ENCODE results near the gene COL17A1.

Gene COL17A1

DNA sequence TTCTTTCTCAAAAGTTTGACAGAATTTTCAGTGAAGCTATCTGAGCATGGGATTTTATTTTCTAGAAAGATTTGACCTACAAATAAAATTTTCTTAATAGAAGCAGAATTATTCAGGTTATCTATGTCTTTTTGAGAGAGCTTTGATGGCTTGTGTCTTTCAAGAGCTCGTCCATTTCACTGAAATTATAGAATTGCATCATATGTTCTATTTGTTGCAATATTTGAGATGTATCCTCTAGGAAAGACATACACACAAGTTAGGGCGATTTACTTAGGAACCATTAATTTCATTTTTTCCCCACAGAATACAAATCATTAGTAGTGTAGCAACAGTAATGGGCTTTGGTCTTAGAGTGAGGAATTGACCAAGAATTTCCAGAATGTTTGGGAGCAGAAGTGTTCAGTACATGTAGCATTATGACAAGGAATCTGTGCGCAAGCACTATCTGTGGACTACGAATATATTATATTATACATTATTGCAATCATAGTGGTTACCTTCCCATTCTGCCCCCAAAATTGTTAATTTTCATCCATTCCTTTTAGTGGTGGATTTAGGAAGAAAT, 12.8 kb upstream of the COL17A1 start:
- no peak for DNase-seq (ENCODE audit: low read depth in 2 of 2)

DNA sequence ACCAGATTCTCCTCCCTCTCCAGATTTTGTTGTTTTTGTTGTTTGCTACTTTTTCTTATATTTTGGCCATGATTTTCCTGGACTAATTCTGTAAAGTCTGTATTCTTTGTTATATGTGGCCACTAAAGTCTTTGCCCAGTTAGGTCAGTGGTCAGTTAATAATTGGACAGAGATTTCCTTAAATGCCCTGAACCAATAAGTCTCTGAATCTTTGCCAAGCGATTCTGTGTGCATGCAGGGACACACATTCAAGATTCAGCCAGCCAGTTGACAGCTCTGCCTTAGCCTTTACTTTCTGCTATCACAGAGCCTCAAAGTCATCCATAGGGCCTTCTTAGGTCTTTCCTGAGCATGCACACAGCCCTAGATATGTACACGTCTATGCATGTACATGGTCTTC, 11.0 kb upstream of the COL17A1 start:
- DNase-seq (ENCODE audit: low read depth in 2 of 2) = no peak

DNA sequence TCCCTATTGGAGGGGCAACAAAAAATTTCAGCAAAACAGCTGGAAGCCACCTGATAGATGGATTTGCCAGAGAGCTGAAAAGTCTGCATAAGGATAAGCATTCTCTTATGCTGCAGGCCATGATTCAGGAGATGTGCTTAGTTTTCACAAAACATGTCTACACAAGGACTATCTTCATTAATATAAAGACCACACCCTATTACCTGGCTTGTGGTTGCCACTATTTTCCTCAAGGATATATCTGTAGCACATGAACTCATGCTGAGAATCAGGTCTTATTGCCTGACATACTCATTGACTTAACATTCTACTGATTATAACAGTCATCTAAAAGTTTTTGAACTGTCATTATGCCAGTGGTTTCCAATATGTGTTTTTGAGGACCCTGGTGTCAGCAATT, 7.1 kb upstream of the COL17A1 start:
- no peak for DNase-seq (ENCODE audit: low read depth in 2 of 2)

DNA sequence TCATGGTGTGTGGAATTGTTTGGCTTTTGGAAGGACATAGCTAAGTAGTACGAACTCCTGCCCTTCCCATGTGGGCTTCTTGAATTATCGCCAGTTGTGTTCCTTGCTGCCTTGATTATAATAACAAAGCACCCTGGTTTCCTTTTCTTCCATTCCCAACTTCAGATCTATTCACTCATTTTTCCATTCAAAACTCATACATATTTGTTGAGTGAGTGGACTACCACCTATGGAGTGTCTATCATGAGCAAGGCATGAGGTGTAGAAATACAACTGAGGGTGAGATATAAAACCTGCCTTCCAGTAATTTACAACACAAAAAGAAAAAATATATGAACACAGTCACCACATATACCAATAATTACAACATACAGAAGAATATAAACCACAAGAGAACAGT, 4.9 kb upstream of the COL17A1 start:
- no peak for DNase-seq (ENCODE audit: low read depth in 2 of 2)

DNA sequence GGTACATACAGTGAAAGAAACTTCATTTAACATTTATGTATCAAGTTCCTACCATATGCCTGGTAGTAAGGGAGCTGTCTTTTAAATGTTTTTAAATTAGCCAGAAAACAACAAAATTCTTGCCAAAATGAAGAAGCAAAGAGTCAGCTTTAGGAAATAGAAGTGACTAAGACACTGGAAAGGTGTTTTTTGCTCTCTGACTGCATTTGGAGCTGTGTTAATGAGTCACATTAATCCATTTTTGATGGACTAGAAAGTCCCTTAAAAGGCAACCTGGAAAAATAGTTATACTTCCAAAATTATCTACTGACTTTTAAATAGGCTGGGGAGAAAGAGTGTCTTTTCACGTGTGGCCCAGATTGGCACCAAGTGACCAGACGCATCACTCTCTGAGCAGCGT, 3.9 kb upstream of the COL17A1 start:
- no peak for DNase-seq (ENCODE audit: low read depth in 2 of 2)

DNA sequence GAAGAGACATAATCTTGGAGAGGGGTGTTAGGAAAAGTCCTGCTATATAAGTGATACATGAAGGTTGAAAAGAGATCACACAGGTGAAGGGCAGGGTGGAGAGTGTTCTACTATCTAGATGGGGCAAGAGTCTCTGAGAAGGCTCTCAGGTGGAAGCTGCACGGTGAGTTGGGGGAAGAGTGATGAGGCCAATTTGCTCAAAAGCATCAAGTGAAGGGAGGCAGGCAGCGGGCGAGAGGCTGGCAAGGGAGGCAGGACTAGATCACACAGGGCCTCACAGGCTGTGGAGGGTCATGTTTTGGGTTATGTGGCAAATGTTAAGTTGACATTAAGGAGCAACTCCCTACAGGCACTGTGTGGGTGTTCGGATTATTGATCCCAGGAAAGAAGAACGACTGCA, 2.6 kb upstream of the COL17A1 start:
- DNase-seq (ENCODE audit: low read depth in 2 of 2) = no peak

DNA sequence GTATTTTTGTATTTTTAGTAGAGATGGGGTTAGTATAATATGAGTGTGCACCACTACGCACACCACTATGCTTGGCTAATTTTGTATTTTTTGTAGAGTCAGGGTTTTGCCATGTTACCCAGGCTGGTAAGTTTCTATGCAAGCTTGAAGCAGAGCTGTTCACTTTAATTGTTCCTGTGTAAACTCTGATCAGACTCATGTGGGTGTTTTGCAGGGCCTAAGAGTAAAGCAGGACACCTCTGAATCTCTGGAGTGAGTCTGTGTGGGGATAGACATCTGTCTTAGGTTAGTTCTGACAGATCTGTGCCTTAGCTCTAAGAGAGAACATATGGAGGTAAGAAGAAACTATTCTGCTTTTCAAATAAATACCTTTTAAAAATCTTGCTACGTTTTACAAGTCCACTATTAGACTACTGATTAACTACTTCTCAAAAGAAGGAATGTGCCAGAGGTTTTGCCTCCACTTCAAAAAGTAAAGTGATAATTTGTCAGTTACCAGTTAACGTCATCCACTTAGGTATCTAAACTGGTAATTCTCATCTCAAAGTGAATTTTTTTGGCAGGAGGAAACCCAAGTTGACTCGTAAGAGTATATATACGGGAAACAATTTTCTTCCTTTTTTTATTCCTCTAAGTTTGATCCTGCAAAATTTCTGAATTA, 1.1 kb downstream of the COL17A1 start:
- no peak for DNase-seq (ENCODE audit: low read depth in 2 of 2)

DNA sequence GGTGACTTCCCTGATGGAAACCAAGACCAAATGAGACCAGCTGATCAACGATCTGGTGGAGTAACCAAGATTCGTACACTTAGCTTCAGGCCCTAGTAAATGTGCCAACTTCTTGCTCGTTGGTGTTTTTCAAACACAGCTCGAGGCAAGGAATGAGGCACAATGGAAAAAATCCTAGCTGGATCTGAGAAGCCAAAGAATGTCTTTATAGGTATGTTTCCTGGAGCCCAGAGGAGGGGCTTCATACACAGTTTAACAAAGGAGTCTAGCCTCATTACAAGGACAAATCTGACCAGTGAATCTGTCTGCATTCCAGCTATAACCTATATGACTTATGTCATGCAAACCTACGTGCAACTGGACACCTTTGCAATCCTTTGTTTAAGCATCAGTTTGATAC, 3.7 kb downstream of the COL17A1 start:
- DNase-seq (ENCODE audit: low read depth in 2 of 2) = no peak

DNA sequence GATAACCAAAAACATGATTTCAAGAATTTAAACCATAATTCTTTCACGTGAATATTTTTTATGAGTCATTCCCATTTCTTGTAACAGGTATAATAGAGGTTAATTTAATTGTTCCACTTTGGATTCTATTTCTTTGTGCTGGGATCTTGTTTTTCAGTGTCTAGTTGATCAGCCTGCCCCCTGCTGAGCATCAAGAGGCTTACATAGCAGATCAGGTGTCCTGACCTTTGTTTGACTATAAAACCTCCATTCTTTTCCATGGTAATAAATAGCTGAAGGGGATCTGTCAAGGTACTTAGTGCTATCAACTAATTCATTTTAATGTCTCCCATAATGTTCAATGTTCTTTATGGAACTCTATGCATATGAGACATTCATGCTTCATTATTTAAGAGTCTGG, 4.9 kb downstream of the COL17A1 start:
- no peak for DNase-seq (ENCODE audit: low read depth in 2 of 2)

DNA sequence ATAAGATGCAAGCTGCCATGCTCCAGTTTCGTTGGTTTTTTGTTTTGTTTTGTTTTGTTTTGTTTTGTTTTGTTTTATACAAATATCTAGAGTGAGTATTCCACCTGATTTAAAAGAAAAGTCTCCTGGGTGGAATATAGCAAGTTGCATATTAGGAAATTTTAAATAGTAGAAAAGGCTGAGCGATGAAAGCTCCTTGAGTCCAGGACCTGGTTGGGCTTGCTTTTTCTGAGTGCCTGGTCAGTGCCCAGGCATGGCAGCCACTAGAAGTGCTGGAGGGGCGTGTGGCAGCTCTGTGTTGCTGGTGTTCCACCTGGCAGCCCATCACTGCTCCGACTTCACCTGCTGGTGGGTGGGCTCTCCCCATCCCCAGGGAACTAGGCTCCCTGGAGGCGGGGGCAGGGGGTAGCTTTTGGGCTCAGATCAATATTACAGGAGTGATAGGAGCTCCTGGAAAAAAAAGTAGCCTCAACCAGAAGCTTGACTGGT, 8.0 kb downstream of the COL17A1 start:
- no peak for DNase-seq (ENCODE audit: low read depth in 2 of 2)

DNA sequence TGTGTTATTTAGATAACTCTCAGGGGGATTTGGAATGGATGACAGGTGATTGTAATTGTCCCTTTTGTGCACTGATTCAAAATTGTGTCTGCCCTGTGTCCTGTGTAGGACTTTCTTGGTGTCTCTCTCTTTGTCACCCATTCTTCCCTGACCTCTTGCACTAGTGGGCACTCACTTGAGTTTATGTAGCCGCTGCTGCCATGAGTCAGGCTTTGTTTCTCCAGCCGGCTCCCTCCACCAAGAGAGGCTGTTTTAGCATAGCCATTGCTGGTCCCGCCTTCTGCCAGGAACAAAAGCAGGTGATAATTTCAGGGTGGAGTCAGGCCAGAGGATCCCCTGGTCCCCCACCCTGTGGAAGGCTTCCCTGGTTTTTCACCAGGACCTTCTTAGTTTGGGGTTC, 8.4 kb downstream of the COL17A1 start:
- no peak for DNase-seq (ENCODE audit: low read depth in 2 of 2)

DNA sequence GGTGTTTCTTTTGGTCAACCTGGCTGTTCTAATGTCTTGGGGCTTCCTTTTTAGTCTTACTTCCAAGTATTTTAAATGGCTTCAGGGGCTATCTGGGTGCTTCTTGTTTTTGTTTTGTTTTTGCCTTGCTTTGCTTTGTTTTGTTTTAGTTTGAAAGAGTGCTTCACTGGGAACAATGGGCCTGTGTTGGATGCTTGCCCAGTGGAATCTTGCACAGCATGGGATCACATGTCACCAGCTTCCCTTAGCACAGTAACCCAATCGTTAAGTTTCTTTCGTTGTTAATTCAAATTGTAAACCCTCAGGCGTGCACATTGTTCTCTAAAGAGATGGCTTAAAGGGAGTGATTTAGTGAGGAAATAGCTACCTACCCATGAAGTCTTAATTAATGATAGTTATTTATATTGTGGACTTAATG, 8.9 kb downstream of the COL17A1 start:
- DNase-seq (ENCODE audit: low read depth in 2 of 2) = no peak

DNA sequence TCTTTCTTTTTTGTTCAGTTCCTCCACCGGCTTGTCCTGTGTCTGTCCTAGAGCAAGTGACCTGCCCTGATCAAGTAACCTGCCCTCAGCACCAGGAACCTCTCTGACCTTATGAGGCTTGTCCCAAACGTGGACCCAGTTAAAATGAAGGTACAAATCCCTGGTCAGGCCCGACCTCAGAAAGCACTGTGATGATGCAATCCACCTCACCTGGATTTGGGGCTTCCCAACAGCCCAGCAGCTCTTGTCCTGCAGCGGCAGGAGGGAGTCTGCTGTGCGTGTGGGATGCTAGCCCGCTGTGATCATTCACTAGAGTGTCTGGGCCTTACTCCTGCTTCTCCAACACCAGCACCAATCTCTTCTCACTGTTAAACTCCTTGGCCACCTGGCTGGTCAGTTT, 11.2 kb downstream of the COL17A1 start:
- DNase-seq (ENCODE audit: low read depth in 2 of 2) = no peak

DNA sequence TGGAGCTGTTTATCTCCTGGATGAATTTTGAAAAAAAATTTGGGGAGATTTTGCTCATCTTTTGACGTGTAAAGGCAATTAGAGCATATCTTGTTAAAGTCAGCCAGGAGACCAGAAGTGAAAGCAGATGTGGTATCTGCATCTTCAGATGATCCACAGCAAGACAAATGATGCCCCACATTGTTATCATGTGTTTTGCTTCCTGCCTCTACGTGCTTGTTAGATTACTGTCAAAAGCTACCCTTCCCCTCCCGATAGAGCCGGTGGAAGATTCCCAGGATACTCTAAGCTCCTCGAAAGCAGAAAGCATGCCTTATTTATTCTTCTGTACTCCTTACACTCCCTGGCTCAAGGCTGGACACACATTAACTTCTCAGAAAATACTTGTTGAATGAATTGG, 12.9 kb downstream of the COL17A1 start:
- no peak for DNase-seq (ENCODE audit: low read depth in 2 of 2)

DNA sequence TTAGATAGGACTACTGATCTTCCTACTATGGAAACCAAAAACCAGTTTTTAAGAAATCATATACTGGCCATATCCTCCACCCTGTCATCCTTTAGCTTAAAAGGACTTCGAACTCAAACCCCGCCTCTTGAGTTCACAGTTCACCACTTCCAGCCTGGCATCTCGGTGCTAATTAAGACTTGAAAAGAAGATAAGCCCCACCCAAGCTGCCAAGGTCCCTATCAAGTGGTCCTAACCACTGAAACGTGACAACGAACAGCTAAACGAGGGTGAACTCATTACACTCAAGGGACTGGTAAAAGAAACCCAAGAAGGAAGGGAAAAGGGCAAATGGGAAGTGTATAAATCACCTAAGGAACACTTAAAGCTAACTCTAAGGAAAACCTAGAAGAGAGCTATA, 16.1 kb downstream of the COL17A1 start:
- no peak for DNase-seq (ENCODE audit: low read depth in 2 of 2)

DNA sequence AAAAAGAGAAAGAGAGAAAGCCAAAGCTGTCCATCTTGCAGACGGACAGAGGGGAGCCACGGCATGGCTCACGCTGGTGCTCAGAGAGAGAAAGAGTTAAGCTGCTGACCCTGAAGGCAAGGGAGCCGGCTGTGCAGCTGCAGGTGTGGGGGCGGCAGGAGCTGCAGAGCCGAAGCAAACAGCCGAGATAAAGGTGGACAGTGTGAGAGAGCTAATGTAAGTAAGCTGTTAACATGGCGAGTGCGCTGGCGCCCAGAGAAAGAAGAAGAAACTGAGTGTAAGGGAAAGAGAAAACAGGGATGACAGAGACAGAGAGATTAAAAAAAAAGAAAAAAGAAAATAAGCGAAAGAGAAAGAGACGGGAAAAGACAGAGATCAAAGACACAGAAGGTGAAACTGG, 18.2 kb downstream of the COL17A1 start:
- no peak for DNase-seq (ENCODE audit: low read depth in 2 of 2)

DNA sequence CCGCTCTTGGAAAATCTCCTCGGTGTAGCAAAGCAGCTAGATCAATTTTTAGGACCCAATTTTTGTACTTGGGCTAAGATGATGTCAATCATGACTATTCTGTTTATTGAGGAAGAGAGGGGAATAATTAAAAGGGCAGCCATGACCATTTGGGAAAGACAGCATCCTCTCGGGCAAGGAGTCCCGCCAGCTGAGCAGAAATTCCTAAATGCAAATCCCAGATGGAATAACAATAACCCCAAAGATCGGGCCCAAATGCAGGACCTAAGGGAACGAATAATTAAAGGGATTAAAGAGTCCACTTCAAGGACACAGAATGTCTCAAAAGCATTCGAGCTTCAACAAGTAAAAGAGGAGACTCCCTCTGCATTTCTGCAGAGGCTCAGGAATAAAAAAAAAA, 18.7 kb downstream of the COL17A1 start:
- DNase-seq (ENCODE audit: low read depth in 2 of 2) = no peak

DNA sequence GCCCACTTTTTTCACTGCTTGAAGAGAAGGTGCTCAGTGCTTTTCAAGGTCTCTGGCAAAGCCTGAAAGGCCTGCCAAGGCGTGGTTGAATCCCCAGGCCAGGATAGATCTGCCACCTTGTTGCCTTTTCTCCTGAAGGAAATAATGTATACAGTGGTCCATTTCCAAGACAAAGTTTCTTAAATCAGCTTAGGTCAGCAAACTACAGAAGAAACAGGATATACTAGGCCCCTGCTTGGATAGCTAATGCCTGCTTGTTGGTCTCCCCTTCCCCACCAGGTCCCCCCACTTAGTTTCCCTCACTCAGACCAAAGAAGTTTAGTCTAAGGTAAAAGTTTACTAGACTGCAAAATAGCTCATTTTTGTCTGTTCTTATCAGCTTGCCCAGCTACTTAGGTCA, 19.9 kb downstream of the COL17A1 start:
- DNase-seq (ENCODE audit: low read depth in 2 of 2) = no peak

DNA sequence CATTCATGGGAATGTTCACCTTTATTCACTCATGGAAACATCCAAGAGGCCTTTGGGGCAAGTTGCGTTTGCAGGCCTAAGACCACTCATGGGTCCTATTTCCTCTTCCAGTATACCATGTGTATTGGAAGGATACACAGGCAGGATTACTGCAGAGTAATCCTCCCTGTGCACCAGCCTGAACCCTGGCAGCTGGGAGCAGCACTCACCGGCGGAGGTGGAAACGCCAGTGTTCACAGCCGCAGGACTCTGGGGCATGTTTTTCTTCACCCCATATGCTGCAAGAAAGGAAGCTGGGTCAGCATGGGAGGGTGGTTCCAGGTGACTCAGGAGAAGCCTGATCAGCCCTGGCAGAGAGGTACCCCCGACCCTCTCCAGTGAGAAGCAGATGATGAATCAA, 24.5 kb downstream of the COL17A1 start:
- no peak for DNase-seq (ENCODE audit: low read depth in 2 of 2)

DNA sequence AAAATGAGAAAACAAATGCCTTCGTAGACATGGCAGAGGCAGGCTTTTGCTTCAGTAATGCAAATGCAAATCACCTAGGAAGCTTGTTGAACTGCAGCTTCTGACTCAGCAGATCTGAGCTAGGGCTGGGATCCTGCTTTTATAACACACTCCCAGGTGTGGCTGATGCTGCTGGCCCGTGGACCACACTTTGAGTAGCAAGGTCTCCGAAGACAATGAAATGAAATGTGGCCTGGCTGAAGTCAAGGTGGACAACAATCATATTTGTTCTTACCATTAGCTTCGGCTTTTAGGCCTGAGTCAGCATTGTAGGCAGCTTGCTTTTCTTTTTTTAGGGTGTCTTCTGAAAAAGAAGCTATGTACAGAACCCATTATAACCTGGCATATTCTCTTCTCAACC, 26.3 kb downstream of the COL17A1 start:
- no peak for DNase-seq (ENCODE audit: low read depth in 2 of 2)

DNA sequence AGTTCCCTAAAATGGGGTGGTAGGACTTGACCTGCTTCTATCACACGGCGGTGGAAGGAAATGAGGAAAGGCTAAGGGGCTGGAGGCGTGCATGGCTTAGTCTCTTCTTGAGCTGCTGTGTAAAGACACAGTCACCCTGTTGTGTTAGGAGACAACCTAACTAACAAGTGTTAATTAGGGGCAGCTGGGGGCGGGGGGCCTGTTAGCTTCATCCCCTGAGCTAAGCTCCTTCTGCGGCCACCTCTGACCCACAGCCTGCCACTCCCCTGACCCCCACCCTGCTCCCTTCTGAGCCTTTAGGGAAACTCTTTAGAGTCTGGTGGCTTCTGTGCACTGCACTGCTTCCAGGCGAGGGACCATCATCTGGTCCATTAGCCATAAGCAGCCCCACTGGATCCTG, 28.0 kb downstream of the COL17A1 start:
- no peak for DNase-seq (ENCODE audit: low read depth in 2 of 2)

DNA sequence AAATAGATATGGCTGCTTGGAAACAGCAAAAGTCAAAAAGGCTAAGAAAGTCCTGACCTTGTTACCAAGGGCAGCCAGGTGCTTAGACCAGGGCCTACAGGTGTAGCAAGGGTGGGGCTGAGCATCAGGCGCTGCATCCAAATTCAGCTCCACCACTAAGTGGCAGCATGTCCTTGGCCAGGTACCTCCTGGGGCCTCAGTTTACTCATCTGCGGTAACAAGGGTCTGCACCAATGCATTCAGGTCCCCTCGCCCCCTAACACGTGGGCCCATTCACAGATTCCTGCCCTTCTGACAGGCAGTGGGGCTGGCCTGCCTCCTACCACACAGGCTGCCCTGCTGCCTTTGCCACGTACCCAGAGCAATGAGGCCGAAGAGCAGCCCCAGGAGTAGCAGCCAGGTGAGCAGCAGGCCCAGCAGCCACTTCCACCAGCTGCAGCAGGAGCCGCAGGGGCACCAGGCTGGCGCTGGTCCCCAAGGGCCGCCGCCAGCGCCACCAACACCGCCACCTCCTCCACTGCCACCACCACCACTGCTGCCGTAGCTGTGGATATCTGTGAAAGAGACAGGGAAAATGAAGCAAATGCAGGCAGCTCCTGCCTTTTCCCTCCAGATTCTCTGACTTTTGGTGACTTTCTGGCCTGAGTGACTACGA, 28.9 kb downstream of the COL17A1 start:
- DNase-seq (ENCODE audit: low read depth in 2 of 2) = no peak

DNA sequence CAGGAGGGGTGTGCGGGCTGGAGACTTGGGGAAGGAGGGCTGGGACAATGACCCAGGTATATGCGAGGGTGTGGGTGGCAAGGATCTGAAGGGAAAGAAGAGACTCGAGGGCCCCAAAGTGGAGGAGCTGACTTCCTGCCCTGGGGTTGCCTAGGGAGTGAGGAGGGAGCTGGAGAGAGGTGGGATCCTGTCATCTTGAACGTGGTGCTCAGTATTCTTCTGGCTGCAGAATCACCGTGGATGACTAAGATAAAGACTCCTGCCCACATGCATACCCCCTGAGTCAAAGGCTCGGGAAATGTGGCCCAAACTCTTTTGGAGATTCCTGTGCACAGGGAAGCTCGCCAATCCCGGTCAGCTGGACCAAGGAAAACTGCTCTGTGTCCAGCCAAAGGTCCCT, 31.2 kb downstream of the COL17A1 start:
- no peak for DNase-seq (ENCODE audit: low read depth in 2 of 2)

DNA sequence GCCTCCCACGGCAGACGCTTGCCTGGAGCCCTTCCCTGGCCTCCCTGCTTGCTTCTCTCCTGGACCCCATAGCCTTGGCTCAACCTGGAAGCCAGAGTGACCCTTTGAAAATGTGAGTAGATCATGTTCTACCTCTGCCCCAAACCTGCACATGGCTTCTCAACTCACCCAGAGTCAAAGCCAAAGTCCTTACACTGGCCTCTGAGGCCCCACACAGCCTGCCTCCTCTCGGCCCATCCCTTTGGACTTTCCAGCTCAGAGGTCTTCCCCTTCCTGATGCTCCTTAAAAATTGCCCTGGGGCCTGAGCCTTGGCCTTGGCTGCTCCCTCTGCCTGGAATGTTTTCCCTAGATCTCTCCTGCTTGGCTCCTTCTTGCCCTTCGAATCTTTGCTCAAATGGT, 32.5 kb downstream of the COL17A1 start:
- no peak for DNase-seq (ENCODE audit: low read depth in 2 of 2)

Measured in stimulated activated CD8-positive, alpha-beta memory T cell treated with anti-CD3 and anti-CD28 coated beads, Interleukin-7, amount 100 ng/mL, for 4 hours (primary cell).